Parathyroid adenoma (tissue), 2 donors: ENCODE data around the gene TPSAB1.

Source experiments
- H2AFZ ChIP-seq: fragments of 300-600 bp; sonication (generic); one replicate; pipeline ENCODE4 v1.7.0; 2017; ENCODE audit warnings: antibody characterized with exemption, mild to moderate bottlenecking
- H3K27ac ChIP-seq: fragments of 300-600 bp; sonication (generic); one replicate; pipeline ENCODE4 v1.7.0; 2017
- H3K27me3 ChIP-seq: fragments of 300-600 bp; sonication (generic); one replicate; pipeline ENCODE4 v1.7.0; 2017; ENCODE audit warnings: low read length; ENCODE audit not compliant: control insufficient read depth, insufficient read depth
- H3K36me3 ChIP-seq: fragments of 300-600 bp; sonication (generic); one replicate; pipeline ENCODE4 v1.7.0; 2017; ENCODE audit warnings: low read length; ENCODE audit not compliant: control insufficient read depth, insufficient read depth
- H3K4me1 ChIP-seq: fragments of 300-600 bp; sonication (generic); one replicate; pipeline ENCODE4 v1.7.0; 2017; ENCODE audit warnings: control low read depth
- H3K4me2 ChIP-seq: fragments of 300-600 bp; sonication (generic); one replicate; pipeline ENCODE4 v1.7.0; 2017; ENCODE audit warnings: low read length
- H3K4me3 ChIP-seq: fragments of 300-600 bp; sonication (generic); one replicate; pipeline ENCODE4 v1.7.0; 2017; ENCODE audit warnings: low read depth, low read length
- H3K79me2 ChIP-seq: fragments of 300-600 bp; sonication (generic); one replicate; pipeline ENCODE4 v1.7.0; 2017; ENCODE audit warnings: control low read depth
- H3K9ac ChIP-seq: fragments of 300-600 bp; sonication (generic); one replicate; pipeline ENCODE4 v1.7.0; 2017; ENCODE audit warnings: mild to moderate bottlenecking
- H3K9me3 ChIP-seq: fragments of 300-600 bp; sonication (generic); one replicate; pipeline ENCODE4 v1.7.0; 2017; ENCODE audit warnings: low read length; ENCODE audit not compliant: control insufficient read depth
- TF ChIP-seq, protein P1 (sequence below): fragments of 300-600 bp; sonication (generic); IDR thresholded peaks from one replicate; pipeline ENCODE4 v1.7.0; 2017; ENCODE audit warnings: antibody characterized with exemption, mild to moderate bottlenecking
- donor health status: primary hyperparathyroidism.

Gene TPSAB1

DNA sequence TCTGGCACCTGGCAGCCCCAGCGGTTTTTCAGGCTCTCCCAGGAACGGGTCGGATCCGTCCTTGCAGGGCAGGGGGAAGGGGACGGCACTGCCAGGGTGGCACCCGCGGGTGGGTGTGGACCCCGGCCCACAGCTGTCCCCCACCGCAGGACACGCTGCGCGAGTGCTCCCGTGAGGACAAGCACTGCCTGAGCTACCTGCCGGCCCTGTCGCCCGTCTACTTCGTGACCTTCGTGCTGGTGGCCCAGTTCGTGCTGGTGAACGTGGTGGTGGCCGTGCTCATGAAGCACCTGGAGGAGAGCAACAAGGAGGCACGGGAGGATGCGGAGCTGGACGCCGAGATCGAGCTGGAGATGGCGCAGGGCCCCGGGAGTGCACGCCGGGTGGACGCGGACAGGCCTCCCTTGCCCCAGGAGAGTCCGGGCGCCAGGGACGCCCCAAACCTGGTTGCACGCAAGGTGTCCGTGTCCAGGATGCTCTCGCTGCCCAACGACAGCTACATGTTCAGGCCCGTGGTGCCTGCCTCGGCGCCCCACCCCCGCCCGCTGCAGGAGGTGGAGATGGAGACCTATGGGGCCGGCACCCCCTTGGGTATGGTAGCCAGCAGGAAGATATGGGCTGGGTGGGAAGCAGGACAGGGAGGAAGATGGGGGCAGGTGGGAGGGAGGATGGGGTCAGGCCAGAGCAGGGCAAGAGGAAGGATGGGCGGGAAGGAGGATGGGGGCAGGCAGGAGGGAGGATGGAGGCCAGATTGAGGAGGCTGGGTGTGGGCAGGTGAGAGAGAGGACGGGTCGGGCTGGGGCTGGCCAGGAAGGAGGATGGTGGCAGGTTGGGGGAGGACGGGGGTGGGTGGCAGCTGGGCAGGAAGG, 22.2 kb upstream of the TPSAB1 start:
- Histone ChIP-seq H3K27ac (no peak overlapping the region), H3K79me2 (no peaks in the 10 kb centered on the region), H3K9me3 (no peaks in the 10 kb centered on the region), H3K4me1 (no peaks in the 10 kb centered on the region), H3K27me3 (no peaks in the 10 kb centered on the region), H3K36me3 (no peaks in the 10 kb centered on the region), H3K9ac (no peak overlapping the region), H3K4me2 (no peak overlapping the region), H2AFZ (no peak overlapping the region), H3K4me3 (no peak overlapping the region)
- TF ChIP-seq, protein P1, sequence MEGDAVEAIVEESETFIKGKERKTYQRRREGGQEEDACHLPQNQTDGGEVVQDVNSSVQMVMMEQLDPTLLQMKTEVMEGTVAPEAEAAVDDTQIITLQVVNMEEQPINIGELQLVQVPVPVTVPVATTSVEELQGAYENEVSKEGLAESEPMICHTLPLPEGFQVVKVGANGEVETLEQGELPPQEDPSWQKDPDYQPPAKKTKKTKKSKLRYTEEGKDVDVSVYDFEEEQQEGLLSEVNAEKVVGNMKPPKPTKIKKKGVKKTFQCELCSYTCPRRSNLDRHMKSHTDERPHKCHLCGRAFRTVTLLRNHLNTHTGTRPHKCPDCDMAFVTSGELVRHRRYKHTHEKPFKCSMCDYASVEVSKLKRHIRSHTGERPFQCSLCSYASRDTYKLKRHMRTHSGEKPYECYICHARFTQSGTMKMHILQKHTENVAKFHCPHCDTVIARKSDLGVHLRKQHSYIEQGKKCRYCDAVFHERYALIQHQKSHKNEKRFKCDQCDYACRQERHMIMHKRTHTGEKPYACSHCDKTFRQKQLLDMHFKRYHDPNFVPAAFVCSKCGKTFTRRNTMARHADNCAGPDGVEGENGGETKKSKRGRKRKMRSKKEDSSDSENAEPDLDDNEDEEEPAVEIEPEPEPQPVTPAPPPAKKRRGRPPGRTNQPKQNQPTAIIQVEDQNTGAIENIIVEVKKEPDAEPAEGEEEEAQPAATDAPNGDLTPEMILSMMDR, result no peak

DNA sequence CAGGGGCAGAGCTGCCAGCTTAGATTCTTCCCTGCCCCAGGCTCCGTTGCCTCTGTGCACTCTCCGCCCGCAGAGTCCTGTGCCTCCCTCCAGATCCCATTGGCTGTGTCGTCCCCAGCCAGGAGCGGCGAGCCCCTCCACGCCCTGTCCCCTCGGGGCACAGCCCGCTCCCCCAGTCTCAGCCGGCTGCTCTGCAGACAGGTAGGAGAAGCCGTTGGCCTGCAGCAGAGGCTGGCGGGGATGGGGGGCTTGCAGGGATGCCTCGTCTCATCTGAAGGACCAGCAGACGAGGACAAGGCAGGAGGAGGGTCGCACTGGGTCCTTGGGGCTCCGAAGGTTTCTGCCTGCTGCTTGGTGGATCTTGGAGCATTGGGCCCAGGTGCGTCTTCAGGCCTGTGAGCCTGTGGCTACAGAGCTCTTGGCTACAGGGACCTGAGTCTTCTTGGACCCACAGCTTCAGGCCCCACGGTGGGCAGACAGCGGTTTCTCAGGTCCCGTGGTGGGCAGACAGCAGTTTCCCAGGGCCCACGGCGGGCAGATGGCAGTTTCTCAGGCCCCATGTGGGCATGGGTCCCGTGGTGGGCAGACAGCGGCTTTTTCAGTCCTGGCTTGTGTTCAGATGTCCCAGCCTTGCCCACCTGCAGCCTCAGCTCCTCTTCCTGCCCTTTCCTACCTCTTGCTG, 21.4 kb upstream of the TPSAB1 start:
- H3K27ac ChIP-seq, result no peak overlapping the region
- H3K36me3 ChIP-seq, result no peaks in the 10 kb centered on the region

DNA sequence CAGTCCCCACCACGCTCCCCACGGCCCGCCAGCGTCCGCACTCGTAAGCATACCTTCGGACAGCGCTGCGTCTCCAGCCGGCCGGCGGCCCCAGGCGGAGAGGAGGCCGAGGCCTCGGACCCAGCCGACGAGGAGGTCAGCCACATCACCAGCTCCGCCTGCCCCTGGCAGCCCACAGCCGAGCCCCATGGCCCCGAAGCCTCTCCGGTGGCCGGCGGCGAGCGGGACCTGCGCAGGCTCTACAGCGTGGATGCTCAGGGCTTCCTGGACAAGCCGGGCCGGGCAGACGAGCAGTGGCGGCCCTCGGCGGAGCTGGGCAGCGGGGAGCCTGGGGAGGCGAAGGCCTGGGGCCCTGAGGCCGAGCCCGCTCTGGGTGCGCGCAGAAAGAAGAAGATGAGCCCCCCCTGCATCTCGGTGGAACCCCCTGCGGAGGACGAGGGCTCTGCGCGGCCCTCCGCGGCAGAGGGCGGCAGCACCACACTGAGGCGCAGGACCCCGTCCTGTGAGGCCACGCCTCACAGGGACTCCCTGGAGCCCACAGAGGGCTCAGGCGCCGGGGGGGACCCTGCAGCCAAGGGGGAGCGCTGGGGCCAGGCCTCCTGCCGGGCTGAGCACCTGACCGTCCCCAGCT, 20.3 kb upstream of the TPSAB1 start:
- Histone ChIP-seq H3K9me3 (no peaks in the 10 kb centered on the region), H3K4me3 (no peak overlapping the region), H2AFZ (no peak overlapping the region), H3K4me1 (peaks cover 1% of the 10 kb centered on the region), H3K79me2 (no peaks in the 10 kb centered on the region), H3K27me3 (no peaks in the 10 kb centered on the region), H3K4me2 (no peak overlapping the region), H3K9ac (no peak overlapping the region), H3K27ac (no peak overlapping the region), H3K36me3 (no peaks in the 10 kb centered on the region)
- TF ChIP-seq, protein P1, result no peak

More for the DNA sequence above, 21.4 kb upstream of the TPSAB1 start:
- Histone ChIP-seq H3K4me3 (no peak overlapping the region), H3K9ac (no peak overlapping the region), H3K4me2 (no peak overlapping the region), H3K4me1 (no peaks in the 10 kb centered on the region), H3K9me3 (no peaks in the 10 kb centered on the region), H3K79me2 (no peaks in the 10 kb centered on the region), H3K27me3 (no peaks in the 10 kb centered on the region), H2AFZ (no peak overlapping the region)
- TF ChIP-seq, protein P1, result no peak

DNA sequence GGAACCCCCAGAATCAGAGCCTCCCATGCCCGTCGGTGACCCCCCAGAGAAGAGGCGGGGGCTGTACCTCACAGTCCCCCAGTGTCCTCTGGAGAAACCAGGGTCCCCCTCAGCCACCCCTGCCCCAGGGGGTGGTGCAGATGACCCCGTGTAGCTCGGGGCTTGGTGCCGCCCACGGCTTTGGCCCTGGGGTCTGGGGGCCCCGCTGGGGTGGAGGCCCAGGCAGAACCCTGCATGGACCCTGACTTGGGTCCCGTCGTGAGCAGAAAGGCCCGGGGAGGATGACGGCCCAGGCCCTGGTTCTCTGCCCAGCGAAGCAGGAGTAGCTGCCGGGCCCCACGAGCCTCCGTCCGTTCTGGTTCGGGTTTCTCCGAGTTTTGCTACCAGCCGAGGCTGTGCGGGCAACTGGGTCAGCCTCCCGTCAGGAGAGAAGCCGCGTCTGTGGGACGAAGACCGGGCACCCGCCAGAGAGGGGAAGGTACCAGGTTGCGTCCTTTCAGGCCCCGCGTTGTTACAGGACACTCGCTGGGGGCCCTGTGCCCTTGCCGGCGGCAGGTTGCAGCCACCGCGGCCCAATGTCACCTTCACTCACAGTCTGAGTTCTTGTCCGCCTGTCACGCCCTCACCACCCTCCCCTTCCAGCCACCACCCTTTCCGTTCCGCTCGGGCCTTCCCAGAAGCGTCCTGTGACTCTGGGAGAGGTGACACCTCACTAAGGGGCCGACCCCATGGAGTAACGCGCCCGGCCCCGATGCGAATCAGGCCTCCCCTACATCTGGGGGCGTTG, 19.5 kb upstream of the TPSAB1 start:
- Histone ChIP-seq H3K9me3 (no peaks in the 10 kb centered on the region), H2AFZ (no peak overlapping the region), H3K9ac (no peak overlapping the region), H3K4me2 (no peak overlapping the region), H3K27ac (no peak overlapping the region), H3K79me2 (no peaks in the 10 kb centered on the region), H3K36me3 (no peaks in the 10 kb centered on the region), H3K27me3 (no peaks in the 10 kb centered on the region), H3K4me3 (no peak overlapping the region), H3K4me1 (peaks cover 9% of the 10 kb centered on the region)
- TF ChIP-seq, protein P1, result no peak
